Neural progenitor cell (in vitro differentiated cells): ENCODE data around the gene SRGAP3. TPM values are rescaled to one million over a fixed set of nuclear protein-coding genes. Genes with fewer than 3 reads are reported as not detected.

ENCODE experiments used
- DNase-seq: peaks from one replicate; pipeline ENCODE4 v3.0.0-alpha.2; 2016; ENCODE audit warnings: low spot score
- H2AFZ ChIP-seq: fragments of 200-600 bp; sonication (generic); replicated peaks from 2 replicates; pipeline ENCODE4 v1.6.1; 2016; ENCODE audit warnings: antibody characterized with exemption
- H3F3A ChIP-seq: fragments of 200-600 bp; sonication (generic); 2 replicates; pipeline ENCODE4 v1.6.1; 2016; ENCODE audit warnings: antibody characterized with exemption, low read depth
- H3K27ac ChIP-seq: fragments of 200-600 bp; sonication (generic); 2 replicates; pipeline ENCODE4 v1.5.1; 2016; ENCODE audit warnings: mild to moderate bottlenecking
- H3K27me3 ChIP-seq: fragments of 200-600 bp; sonication (generic); 2 replicates; pipeline ENCODE4 v1.6.1; 2016; ENCODE audit warnings: mild to moderate bottlenecking, moderate library complexity
- H3K36me3 ChIP-seq: fragments of 200-600 bp; sonication (generic); 2 replicates; pipeline ENCODE4 v1.5.1; 2016
- H3K4me1 ChIP-seq: fragments of 200-600 bp; sonication (generic); 2 replicates; pipeline ENCODE4 v1.6.1; 2016; ENCODE audit warnings: mixed run types
- H3K4me2 ChIP-seq: fragments of 200-600 bp; sonication (generic); 2 replicates; pipeline ENCODE4 v1.6.1; 2016
- H3K4me3 ChIP-seq: fragments of 200-600 bp; sonication (generic); 2 replicates; pipeline ENCODE4 v1.5.1; 2016
- H3K79me2 ChIP-seq: fragments of 200-600 bp; sonication (generic); 2 replicates; pipeline ENCODE4 v1.6.1; 2016; ENCODE audit warnings: low read depth
- H3K9ac ChIP-seq: fragments of 200-600 bp; sonication (generic); 2 replicates; pipeline ENCODE4 v1.6.1; 2016
- H3K9me3 ChIP-seq: fragments of 200-600 bp; sonication (generic); 2 replicates; pipeline ENCODE4 v1.5.1; 2016; ENCODE audit warnings: low read depth
- H4K20me1 ChIP-seq: fragments of 200-600 bp; sonication (generic); 2 replicates; pipeline ENCODE4 v1.6.1; 2016; ENCODE audit warnings: low read depth
- H3K27ac Mint-ChIP-seq: 3 replicates; pipeline ENCODE4 v1.8.0; 2021; ENCODE audit warnings: mixed read lengths
- H3K27me3 Mint-ChIP-seq: 2 replicates; pipeline ENCODE4 v1.8.0; 2022; ENCODE audit warnings: low read depth, mild to moderate bottlenecking, inconsistent platforms, moderate library complexity, mixed read lengths; ENCODE audit not compliant: insufficient read depth
- H3K36me3 Mint-ChIP-seq: 3 replicates; pipeline ENCODE4 v1.8.0; 2021; ENCODE audit warnings: mixed read lengths
- H3K4me1 Mint-ChIP-seq: 3 replicates; pipeline ENCODE4 v1.8.0; 2021; ENCODE audit warnings: mixed read lengths
- H3K4me3 Mint-ChIP-seq: 3 replicates; pipeline ENCODE4 v1.8.0; 2021; ENCODE audit warnings: mild to moderate bottlenecking, moderate library complexity, mixed read lengths
- H3K9me3 Mint-ChIP-seq: 3 replicates; pipeline ENCODE4 v1.8.0; 2020; ENCODE audit warnings: mixed read lengths
- CTCF ChIP-seq: fragments of 200-600 bp; sonication (generic); IDR thresholded peaks from 2 replicates; pipeline ENCODE4 v1.5.1; 2017; ENCODE audit warnings: antibody characterized with exemption, mild to moderate bottlenecking
- EZH2 ChIP-seq: fragments of 200-600 bp; sonication (generic); IDR thresholded peaks from 2 replicates; pipeline ENCODE4 v1.6.1; 2017; ENCODE audit warnings: antibody characterized with exemption, mild to moderate bottlenecking, moderate library complexity
- EZH2phosphoT487 ChIP-seq: fragments of 200-600 bp; sonication (generic); IDR thresholded peaks from 2 replicates; pipeline ENCODE4 v1.6.1; 2017; ENCODE audit warnings: antibody characterized with exemption
- total RNA-seq: library from RNA; depleted of rRNA; stranded (reverse); fragments of >200 nt; gene quantifications from 2 replicates; pipeline ENCODE4 v1.2.3, GENCODE V29; 2015; ENCODE audit warnings: low replicate concordance

The SRGAP3 gene
- total RNA-seq, 1 donor from 2014 or later = 59.3 TPM

GRCh38 chr3:8959668-8960067 lies 289.8 kb downstream of the SRGAP3 start:
- Histone ChIP-seq H3K9ac (no peak overlapping the region), H4K20me1 (peaks cover 3% of the 10 kb centered on the region), H3K27me3 (no peaks in the 10 kb centered on the region), H3K4me3 (no peak overlapping the region), H2AFZ (no peak overlapping the region), H3K36me3 (peaks cover 6% of the 10 kb centered on the region), H3K79me2 (peaks cover 75% of the 10 kb centered on the region), H3K4me1 (peaks cover 25% of the 10 kb centered on the region), H3K27ac (no peak overlapping the region), H3K9me3 (no peaks in the 10 kb centered on the region), H3F3A (peaks cover 22% of the 10 kb centered on the region), H3K4me2 (no peak overlapping the region)
- Mint-ChIP-seq H3K36me3 (peaks cover 2% of the 10 kb centered on the region), H3K27ac (no peak overlapping the region), H3K27me3 (peaks cover 6% of the 10 kb centered on the region), H3K9me3 (no peaks in the 10 kb centered on the region), H3K4me1 (peaks cover 23% of the 10 kb centered on the region), H3K4me3 (no peak overlapping the region)
- TF ChIP-seq EZH2 (no peak), EZH2phosphoT487 (no peak), CTCF (no peak)
- no peak for DNase-seq

- DNase-seq = peak; percentile 69
- H4K20me1 ChIP-seq = peaks cover 3% of the 10 kb centered on the region
- Mint-ChIP-seq H3K36me3 (peaks cover 2% of the 10 kb centered on the region), H3K4me1 (peaks cover 5% of the 10 kb centered on the region), H3K9me3 (no peaks in the 10 kb centered on the region), H3K4me3 (no peak overlapping the region), H3K27ac (no peak overlapping the region), H3K27me3 (no peaks in the 10 kb centered on the region)
- H3K9me3 ChIP-seq = no peaks in the 10 kb centered on the region
- H3K4me2 ChIP-seq = peak overlapping the region; percentile 19
- peaks cover 15% of the 10 kb centered on the region for H3F3A ChIP-seq
- no peak overlapping the region for H3K9ac ChIP-seq
- TF ChIP-seq EZH2 (no peak), CTCF (peak; percentile 13)
- H3K27ac ChIP-seq = peak overlapping the region; percentile 23
- H3K79me2 ChIP-seq = peaks cover 88% of the 10 kb centered on the region
- H2AFZ ChIP-seq = no peak overlapping the region
- H3K27me3 ChIP-seq = no peaks in the 10 kb centered on the region
- no peak overlapping the region for H3K4me3 ChIP-seq
- H3K36me3 ChIP-seq = peaks cover 6% of the 10 kb centered on the region
- peaks cover 25% of the 10 kb centered on the region for H3K4me1 ChIP-seq
Measured at GRCh38 chr3:8954938-8955763, 294.3 kb downstream of the SRGAP3 start.

- peaks cover 87% of the 10 kb centered on the region for H3K79me2 ChIP-seq
- peaks cover 8% of the 10 kb centered on the region for H3K4me1 Mint-ChIP-seq
- no peak overlapping the region for H3K27ac Mint-ChIP-seq
Measured at GRCh38 chr3:8953313-8953712, 296.1 kb downstream of the SRGAP3 start.

More at GRCh38 chr3:8953313-8953712, 296.1 kb downstream of the SRGAP3 start:
- peaks cover 6% of the 10 kb centered on the region for H3K36me3 ChIP-seq
- no peak overlapping the region for H2AFZ ChIP-seq
- H3F3A ChIP-seq = peaks cover 15% of the 10 kb centered on the region
- Mint-ChIP-seq H3K36me3 (peaks cover 6% of the 10 kb centered on the region), H3K27me3 (no peaks in the 10 kb centered on the region), H3K4me3 (no peak overlapping the region), H3K9me3 (no peaks in the 10 kb centered on the region)
- H3K9ac ChIP-seq = no peak overlapping the region
- TF ChIP-seq EZH2 = no peak
- TF ChIP-seq EZH2phosphoT487 = no peak
- TF ChIP-seq CTCF = no peak
- H3K4me1 ChIP-seq = peaks cover 25% of the 10 kb centered on the region
- peaks cover 3% of the 10 kb centered on the region for H4K20me1 ChIP-seq
- no peaks in the 10 kb centered on the region for H3K27me3 ChIP-seq
- no peak overlapping the region for H3K4me2 ChIP-seq
- no peak for DNase-seq
- no peak overlapping the region for H3K4me3 ChIP-seq
- H3K27ac ChIP-seq = no peak overlapping the region
- H3K9me3 ChIP-seq = no peaks in the 10 kb centered on the region
